HS-27A (cell line): ENCODE measurements around the gene TUFM.
"Not testable (repeated sequence)": the region's sequence is repeated elsewhere in the genome, so short reads cannot be mapped to it uniquely, and the experiment has no call there.

ENCODE experiments used
- DNase-seq: peaks from one replicate; pipeline ENCODE4 v3.0.0-alpha.2; 2012; ENCODE audit warnings: low read depth, missing footprints

TUFM gene

GRCh38 chr16:28838558-28838918 is 7.6 kb downstream of the TUFM start:
- DNase-seq, result no peak

GRCh38 chr16:28837672-28838557 is 8.2 kb downstream of the TUFM start:
- no peak for DNase-seq

GRCh38 chr16:28836761-28837064 is 9.4 kb downstream of the TUFM start:
- no peak for DNase-seq

GRCh38 chr16:28835864-28836760 is 10.0 kb downstream of the TUFM start:
- DNase-seq, result no peak

GRCh38 chr16:28834873-28835863 is 11.0 kb downstream of the TUFM start:
- no peak for DNase-seq

GRCh38 chr16:28834349-28834748 is 11.8 kb downstream of the TUFM start:
- DNase-seq, result no peak

- DNase-seq, result no peak
Measured at GRCh38 chr16:28830531-28830930, 15.6 kb downstream of the TUFM start.

GRCh38 chr16:28829747-28830146 is 16.4 kb downstream of the TUFM start:
- DNase-seq, result no peak

GRCh38 chr16:28826141-28826540 is 20.0 kb downstream of the TUFM start:
- DNase-seq, result no peak

GRCh38 chr16:28824717-28824973 is 21.5 kb downstream of the TUFM start:
- no peak for DNase-seq

GRCh38 chr16:28823873-28824716 is 22.1 kb downstream of the TUFM start:
- DNase-seq, result peak; percentile 76

- no peak for DNase-seq
Measured at GRCh38 chr16:28823291-28823872, 22.8 kb downstream of the TUFM start.

GRCh38 chr16:28822520-28823290 is 23.4 kb downstream of the TUFM start, which contains the start of gene ATXN2L:
ATXN2L (plus strand) TSS chr16:28822999; CDS start chr16:28823260, 261 bp downstream.
- DNase-seq, result peak; percentile 82

- no peak for DNase-seq
Measured at GRCh38 chr16:28821874-28822519, 24.2 kb downstream of the TUFM start.

GRCh38 chr16:28820546-28820945 is 25.6 kb downstream of the TUFM start:
- DNase-seq, result not testable (repeated sequence)

GRCh38 chr16:28820016-28820415 is 26.1 kb downstream of the TUFM start:
- DNase-seq, result no peak

- DNase-seq, result not testable (repeated sequence)
Measured at GRCh38 chr16:28807445-28808120, 38.6 kb downstream of the TUFM start.

GRCh38 chr16:28802235-28803019 is 43.7 kb downstream of the TUFM start:
- DNase-seq, result not testable (repeated sequence)
